ENCODE data around the gene PPP6R3.

DNA sequence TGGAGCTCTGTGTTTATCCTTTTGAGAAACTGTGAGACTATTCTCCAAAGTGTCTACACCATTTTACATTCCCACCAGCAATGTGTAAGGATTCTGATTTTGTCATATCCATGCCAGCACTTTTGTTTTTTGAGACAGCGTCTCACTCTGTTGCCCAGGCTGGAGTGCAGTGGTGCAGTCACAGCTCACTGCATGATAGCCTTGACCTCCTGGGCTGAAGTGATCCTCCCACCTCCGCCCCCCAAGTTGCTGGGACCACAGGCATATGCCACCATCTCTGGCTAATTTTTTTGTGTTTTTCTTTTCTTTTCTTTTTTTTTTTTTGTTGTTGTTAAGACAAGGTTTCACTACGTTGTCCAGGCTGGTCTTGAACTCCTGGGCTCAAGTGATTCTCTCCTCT, 35.3 kb downstream of the PPP6R3 start:
- TF ChIP-seq, protein P1, sequence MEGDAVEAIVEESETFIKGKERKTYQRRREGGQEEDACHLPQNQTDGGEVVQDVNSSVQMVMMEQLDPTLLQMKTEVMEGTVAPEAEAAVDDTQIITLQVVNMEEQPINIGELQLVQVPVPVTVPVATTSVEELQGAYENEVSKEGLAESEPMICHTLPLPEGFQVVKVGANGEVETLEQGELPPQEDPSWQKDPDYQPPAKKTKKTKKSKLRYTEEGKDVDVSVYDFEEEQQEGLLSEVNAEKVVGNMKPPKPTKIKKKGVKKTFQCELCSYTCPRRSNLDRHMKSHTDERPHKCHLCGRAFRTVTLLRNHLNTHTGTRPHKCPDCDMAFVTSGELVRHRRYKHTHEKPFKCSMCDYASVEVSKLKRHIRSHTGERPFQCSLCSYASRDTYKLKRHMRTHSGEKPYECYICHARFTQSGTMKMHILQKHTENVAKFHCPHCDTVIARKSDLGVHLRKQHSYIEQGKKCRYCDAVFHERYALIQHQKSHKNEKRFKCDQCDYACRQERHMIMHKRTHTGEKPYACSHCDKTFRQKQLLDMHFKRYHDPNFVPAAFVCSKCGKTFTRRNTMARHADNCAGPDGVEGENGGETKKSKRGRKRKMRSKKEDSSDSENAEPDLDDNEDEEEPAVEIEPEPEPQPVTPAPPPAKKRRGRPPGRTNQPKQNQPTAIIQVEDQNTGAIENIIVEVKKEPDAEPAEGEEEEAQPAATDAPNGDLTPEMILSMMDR (IDR thresholded peaks at IDR 0.05), result no peak
- TF ChIP-seq POLR2A (IDR thresholded peaks at IDR 0.05), result no peak

All from uterus (tissue), 2 donors.